Cardiac septum (tissue), 1 donor: ENCODE measurements around the gene DDI2. TPM values are rescaled to one million over a fixed set of nuclear protein-coding genes. Genes with fewer than 3 reads are reported as not detected.

Experiments used
- DNase-seq: peaks from one replicate; pipeline ENCODE4 v3.0.0-alpha.2; 2020; ENCODE audit warnings: low spot score
- intact Hi-C: fragments of 100-400 bp; cut with DNase I; formaldehyde crosslinking; loops from one replicate; pipeline ENCODE4 v1.14.0; 2022
- total RNA-seq: library from RNA; stranded (reverse); fragmentation: NEBNext Ultra II Directional; extraction: Animal tissue kit (Norgen Biotek cat#: 25700); gene quantifications from one replicate; pipeline ENCODE4 v1.2.1, GENCODE V29; 2021
- donor health status: DM: no; HTN: no; CAD: no.

DDI2 gene
- total RNA-seq, 1 donor from 2014 or later = 23.7 TPM

DNA sequence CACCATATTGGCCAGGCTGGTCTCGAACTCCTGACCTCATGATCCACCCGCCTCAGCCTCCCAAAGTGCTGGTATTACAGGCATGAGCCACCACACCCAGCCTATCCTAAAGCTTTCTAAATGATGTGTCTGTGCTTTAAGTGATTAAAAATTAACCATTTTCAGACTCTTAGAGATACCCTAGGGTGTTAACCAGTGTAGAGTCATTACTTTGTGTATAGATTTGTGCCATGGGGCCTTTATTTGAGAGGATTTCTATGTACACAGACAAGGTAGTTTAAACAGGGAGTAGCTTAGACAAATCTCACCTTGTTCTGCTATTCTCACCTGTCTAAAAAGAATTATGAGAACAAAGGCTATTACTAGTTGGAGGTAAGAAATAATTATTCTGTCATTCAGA lies 54.2 kb downstream of the DDI2 start:
- DNase-seq = no peak
- intact Hi-C loops = no loop called here

DNA sequence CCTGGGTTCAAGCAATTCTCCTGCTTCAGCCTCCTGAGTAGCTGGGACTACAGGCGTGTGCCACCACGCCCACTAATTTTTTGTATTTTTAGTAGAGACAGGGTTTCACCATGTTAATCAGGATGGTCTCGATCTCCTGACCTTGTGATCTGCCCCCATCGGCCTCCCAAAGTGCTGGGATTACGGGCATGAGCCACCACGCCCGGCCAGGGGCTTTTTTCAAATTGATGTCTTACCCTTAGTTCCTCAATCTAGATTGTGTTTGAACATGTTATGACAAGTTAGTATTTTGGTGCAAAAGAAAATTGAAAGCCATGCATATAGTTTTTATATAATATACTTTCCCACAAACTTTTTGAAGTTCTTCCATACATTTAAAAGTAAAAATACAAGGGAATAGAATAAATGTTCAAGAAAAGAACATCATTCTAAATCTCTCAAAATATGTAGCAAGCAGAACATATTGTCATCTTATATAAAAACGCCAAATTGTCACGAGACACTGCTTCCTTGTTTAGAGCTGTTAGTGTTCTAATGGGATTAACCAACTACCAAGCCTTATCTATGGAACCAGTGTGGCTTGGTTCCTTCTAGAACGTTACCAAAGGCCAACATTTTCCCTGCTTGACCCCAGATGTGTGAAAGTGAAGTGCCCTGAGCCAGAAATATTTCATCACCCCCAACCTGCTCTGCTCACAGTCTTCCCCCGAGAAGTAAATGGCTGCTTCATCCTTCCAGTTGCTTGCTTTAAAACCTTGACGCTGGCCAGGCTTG lies 57.3 kb downstream of the DDI2 start:
- intact Hi-C loops = no loop called here

DNA sequence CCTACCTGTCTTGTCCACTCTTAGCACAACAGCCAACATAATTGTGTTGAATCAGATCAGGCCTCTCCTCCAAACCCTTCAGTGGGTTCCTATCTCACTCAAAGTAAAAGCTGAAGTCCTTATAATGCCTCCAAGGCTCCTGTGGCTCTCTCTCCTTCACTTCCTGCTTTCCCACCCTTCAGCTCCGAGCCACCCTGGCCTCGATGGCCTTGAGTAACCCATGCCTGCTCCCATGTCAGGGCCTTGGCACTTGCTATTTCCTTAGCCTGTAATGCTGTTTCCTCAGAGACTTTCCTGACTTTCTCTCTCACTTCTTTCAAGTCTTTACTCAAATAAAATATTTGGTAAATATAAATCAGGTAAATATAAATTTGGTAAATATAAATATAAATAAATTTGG lies 58.8 kb downstream of the DDI2 start:
- no peak for DNase-seq
- intact Hi-C loops = no loop called here

More for the DNA sequence above, 57.3 kb downstream of the DDI2 start:
- no peak for DNase-seq

DNA sequence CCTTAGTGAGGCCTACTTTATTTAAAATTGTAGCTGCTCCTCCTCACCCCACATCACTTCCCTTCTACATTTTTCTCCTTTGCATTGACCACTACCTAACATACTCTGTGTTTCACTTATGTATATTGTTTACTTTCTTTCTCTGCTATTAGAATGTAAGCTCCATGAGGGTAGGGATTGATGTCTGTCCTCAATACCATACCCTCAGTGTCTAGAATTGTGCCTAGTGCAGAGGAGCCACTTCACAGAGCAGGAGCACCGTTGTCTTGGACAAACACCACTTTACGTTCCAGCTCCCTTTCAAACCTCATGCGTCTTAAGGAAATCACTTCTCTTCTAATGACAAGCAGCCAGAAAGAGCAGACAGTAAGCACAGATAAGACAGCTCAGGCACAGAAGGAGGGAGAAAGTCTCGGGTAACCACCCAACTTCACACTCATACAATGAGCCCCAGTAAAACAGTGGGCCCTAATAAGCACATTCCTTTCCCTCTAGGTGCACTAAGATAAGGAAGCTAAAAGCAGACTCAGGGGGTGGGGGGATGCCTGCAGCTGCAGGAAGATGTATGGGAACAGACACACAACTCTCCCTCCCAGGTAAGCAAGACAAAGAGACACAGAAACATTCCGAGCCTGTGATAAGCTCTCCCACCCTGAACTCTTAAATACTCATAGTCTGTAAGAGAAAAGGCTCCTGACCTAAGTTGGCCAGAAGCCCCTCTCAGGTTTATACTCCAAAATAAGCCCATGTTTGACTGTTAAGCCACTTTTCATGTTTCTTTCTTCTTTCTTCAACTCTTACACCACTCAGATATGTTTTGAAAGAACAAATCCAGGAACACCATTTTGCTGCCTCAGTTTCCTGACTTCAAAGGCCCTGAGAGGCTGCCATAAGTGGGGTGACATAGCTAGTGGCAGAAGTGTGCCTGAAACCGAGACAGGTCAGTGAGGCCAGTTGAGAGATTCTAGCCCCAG lies 59.7 kb downstream of the DDI2 start:
- DNase-seq = no peak
- intact Hi-C loops = no loop called here

DNA sequence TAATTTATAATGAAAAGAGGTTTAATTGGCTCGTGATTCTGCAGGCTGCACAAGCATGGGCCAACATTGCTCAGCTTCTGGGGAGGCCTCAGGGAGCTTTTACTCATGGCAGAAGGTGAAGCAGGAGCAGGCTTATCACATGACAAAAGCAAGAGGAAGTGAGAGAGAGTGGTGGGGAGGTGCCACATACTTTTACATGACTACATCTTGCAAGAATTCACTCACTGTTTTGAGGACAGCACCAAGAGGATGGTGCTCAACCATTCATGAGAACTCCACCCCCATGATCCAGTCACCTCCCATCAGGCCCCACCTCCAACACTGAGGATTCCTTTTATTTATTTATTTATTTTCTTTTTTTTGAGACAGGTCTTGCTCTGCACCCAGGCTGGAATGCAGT lies 61.3 kb downstream of the DDI2 start:
- intact Hi-C loops = no loop called here
- no peak for DNase-seq

DNA sequence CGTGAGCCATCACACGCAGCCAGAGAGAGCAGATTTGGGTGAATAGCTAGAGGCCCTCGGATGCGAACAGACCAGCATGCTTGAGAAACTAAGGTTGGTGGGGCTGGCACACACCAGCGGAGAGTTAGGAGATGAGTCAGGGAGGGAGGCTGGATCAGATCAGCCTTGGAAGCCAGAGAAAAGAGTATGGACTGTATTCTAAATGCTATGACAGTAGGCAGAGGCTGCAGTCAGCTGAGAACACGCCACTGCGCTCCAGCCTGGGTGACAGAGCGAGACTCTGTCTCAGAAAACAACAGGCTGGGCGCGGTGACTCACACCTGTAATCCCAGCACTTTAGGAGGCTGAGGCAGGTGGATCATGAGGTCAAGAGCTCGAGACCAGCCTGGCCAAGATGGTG lies 62.9 kb downstream of the DDI2 start:
- DNase-seq = no peak
- intact Hi-C loops = loop anchor here (5.0 kb wide), 1 partner anchor 63 kb away; the partner anchor contains the start of gene DDI2

DNA sequence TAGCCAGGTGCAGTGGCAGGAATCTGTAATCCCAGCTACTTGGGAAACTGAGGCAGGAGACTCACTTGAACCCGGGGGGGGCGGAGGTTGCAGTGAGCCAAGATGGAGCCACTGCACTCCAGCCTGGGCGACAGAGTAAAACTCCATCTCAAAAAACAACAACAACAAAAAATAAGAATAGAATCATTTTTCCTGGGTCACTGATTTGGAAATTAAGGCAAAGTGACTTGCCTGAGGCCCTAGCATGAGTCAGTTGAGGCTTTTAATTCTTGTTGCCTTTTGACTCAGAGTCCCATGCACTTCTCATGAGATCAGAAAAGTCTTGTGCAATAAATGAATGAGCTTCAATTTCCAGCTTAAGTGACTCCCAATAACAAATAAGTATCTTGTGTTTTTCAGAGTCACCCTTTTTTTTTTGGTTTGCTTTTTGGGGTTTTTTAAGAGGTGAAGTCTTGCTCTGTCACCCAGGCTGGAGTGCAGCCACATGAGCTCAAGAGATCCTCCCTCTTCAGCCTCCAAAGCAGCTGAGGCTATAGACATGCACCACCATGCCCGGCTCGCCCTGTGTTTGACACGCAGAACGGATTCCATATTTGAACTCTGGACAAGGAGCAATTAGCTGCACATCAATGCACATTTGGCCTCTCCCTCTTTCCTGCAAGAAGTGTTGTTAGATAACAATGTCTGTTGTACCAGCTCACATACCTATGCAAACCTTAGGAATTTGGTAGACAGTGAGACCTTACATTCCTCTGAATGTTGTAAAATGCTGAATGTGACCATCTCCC lies 63.5 kb downstream of the DDI2 start:
- intact Hi-C loops = loop anchor here (5.0 kb wide), 1 partner anchor 63 kb away; the partner anchor contains the start of gene DDI2
- DNase-seq = no peak

DNA sequence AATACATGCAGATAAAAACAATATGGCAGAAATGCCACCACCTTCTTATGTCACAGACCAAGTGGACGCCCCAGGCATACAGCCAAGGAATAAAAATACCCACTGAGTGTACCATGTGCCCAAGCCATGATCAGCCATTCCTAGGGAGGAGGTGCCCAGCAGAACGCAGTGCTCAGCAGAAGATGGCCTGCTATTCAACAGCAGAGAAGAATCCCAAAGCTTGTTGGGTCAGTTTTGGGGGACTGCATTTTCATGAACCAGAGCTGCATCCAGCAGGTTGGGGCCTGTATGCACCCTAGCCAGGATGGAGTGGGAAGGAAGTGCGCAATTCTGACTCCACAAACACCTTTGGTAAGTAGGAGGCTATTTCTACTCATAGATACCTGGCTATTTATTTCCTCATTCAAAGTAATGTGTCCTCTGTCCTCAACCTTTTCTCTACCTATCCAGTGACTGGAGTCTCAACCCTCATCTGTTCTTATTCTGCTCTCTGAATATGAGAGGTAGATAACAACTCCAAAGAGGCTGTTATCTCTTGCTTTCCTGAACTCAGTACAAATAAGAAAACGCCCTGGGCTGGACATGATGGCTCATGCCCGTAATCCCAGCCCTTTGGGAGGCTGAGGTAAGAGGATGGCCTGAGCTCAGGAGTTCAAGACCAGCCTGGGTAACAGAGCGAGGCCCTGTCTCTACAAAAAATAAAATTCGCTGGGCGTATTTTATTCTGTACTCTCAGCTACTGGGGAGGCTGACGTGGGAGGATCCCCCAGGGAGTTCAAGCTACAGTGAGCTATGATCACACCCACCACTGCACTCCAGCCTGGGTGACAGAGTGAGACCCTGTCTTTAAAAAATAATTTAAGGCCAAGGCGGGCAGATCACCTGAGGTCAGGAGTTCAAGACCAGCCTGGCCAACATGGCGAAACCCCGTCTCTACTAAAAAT lies 64.4 kb downstream of the DDI2 start:
- DNase-seq = no peak
- intact Hi-C loops = loop anchor here (5.0 kb wide), 1 partner anchor 64 kb away; the partner anchor contains the start of gene DDI2

DNA sequence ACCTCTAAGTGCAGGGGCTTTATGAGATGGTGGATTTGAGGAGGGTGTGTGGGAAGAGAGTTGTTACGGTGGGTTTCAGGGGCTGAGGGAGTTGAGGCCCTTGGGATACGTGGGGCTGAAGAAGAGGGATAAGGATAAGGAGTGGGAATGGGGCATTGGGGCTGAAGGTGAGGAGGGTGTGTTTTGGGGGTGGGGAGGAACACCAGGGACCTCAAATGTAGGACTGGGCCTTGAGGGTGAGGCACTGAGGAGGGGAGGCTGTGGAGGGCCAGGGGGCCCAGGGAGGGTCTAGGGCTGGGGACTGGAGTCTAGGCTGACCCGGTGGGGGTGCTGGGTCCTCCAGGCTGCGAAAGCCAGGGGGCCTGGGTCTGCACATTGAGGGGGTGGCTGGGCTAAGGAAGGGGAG lies 65.7 kb downstream of the DDI2 start:
- no peak for DNase-seq
- intact Hi-C loops = loop anchor here (5.0 kb wide), 1 partner anchor 66 kb away; the partner anchor contains the start of gene DDI2

DNA sequence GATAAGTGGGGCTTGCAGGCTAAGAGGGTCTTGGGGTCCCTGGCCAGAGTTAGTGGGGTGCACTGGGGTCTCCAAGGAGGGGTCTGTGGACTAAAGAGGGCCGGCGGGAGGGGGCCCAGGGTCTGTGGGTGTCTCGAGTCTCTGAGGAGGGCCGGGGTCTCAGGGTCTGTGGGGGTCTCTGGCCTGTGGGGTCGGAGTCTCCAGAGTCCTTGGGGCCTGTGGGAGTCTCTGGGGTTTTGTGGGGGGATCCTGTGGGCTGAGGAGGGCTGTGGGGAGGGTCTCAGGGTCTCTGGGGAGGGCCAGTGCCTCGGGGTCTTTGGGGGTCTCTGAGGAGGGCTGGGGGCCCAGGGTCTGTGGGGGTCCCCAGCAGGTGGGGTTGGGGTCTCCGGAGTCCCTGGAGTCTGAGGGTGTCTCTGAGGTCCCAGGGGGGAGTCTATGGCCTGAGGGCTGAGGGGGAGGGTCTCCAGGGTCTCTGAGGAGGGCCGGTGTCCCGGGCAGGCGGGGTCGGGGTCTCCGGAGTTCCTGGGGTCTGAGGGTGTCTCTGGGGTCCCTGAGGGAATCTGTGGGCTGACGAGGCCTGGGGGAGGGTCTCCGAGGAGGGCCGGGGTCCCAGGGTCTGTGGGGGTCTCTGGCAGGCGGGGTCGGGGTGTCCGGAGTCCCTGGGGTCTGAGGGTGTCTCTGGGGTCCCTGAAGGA lies 66.2 kb downstream of the DDI2 start:
- intact Hi-C loops = loop anchor here (5.0 kb wide), 1 partner anchor 66 kb away; the partner anchor contains the start of gene DDI2
- no peak for DNase-seq

DNA sequence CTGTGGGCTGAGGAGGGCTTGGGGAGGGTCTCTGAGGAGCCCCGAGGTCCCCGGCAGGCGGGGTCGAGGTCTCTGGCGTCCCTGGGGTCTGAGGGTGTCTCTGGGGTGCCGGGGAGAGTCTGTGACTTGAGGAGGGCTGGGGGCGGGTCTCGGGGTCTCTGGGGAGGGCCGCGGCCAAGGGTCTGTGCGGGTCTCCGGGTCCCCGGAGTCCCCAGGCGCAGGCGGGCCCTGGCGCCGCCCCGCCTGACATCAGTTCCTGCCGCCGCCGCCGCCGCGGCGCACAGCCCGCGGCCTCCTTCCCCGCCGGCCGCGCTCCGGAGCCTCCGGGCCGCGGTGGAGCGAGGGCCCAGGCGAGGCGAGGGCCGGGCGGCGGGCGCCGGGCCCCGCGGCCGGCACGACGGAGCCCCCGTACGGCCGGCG lies 66.8 kb downstream of the DDI2 start, which contains the start of gene PLEKHM2:
TSS of gene PLEKHM2 (plus strand) at position 279 of the 420 bp plus-strand sequence. CDS start 239 bp downstream, outside the sequence.
- intact Hi-C loops = loop anchor here (5.0 kb wide), 1 partner anchor 67 kb away; the partner anchor contains the start of gene DDI2

DNA sequence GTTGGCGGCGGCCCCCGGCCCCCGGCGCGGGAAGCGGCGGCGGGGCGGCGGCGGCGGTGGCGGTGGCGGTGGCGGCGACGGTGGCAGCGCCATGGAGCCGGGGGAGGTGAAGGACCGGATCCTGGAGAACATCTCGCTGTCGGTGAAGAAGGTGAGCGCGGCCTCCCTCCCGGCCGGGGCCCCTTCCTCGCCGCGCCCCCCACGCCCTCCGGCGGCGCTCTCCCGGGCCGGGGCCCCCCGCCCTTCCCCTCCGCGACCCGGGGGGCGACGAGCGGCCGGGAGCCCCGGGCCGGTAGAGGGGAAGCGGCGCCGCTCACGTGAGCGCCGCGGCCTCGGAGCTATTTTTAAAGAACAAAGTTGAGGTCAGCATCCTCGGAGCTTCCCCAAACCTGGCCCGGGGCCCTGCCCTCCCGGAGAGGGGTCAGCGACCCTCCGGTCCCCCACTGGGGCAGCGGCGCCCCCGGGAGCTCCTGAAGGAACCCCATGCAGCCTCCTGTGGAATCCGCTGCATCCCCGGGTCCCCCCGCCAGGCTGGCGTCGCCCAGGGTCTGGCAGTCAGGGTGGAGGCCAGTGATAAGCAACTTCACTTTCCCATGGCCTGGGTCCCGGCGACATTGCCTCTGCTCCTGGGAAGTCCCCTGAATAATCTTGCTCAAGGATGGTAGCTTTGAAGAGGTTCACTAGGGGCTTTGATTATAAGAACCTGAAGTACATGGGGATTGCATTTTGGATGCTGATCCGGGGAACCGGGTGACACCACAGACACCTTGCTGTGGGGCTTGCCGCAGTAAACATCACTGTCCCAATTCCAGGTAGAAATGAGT lies 67.4 kb downstream of the DDI2 start:
- peak; percentile 79 for DNase-seq
- intact Hi-C loops = loop anchor here (5.0 kb wide), 1 partner anchor 67 kb away; the partner anchor contains the start of gene DDI2

More for the DNA sequence above, 66.8 kb downstream of the DDI2 start, which contains the start of gene PLEKHM2:
- DNase-seq = peak; percentile 79

DNA sequence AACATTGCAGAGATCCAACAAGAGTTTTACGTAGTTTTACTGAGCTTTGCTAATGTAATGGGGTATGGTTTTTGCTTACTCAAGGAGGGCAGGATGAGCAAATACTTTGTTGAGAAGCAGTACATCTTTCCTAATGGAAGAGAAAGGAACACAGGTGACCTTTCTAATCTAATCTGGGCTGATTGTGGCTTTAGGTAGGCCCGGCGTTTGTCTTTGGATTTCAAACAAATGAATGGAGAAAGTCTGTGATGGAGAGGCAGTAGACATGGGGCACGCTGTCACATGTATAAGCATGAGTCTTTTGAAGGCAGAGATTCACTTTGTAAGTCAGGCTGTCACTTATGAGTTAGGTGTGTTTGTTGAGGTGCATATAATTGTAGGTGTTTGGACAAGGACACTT lies 68.6 kb downstream of the DDI2 start:
- intact Hi-C loops = no loop called here
- no peak for DNase-seq

DNA sequence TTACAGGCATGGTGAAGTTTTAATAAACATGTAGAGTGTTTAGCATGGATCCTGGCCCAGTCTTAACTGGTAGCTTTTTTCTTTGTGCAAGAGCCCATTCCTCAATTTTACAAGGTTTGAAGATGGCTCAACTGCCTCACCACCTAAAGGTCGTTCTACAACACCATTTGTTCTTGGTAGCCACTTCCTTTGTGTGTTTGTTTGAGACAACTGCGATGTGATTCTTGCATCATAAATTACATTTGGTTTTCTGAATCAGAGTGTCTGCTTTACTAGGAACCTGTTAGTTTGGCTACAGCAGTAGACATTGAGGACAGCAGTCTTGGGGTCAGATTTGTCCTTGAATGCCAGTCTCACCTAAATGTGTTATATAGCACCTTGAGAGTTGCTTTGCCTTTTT lies 70.2 kb downstream of the DDI2 start:
- DNase-seq = no peak
- intact Hi-C loops = no loop called here

DNA sequence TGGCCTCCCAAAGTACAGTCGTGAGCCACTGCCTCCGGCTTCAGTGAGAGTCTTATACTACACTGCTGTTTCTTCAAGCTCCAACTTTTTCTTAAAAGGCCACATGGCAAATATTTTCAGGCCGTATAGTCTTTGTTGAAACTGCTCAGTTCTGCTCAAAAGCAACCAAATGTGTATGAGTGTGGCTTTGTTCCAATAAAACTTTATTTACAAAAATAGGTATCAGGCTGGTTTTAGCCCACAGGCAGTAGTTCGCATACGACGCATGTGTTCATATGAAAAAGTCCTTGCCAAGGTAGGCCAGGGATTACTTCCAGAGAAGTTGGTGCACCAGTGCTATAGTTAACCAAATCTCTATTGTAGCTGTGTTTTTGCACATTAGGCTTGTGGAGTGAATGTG lies 73.1 kb downstream of the DDI2 start:
- DNase-seq = no peak
- intact Hi-C loops = no loop called here

DNA sequence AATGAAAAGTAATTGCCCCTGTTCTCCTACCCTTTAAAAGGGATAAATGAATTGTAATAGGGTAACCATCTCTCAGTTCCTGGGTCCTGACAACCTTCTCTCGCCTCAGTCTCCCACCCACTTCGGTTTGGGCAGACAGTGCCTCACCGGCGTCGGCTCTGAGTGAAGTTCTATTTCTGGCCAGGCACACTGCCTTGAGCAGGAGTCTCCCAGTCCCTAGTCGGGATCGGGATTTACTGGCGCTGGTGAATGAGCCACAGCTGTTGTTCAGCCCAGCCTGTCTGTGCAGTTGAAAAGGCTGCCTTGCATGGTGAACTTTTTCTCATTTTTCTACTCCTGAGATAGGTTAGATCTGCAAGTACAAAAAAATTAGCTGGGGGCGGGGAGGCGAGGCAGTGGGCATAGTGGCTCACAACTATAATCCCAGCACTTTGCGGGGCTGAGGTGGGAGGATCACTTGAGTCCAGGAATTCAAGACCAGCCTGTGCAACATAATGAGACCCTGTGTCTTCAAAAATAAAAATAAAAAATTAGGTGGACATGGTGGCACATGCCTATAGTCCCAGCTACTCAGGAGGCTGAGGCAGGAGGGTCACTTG lies 74.3 kb downstream of the DDI2 start:
- intact Hi-C loops = no loop called here
- peak; percentile 78 for DNase-seq
